Sigmoid colon (tissue), 3 donors: Measurements from ENCODE around the gene MAMDC2.

Experiments used
- POLR2A ChIP-seq, 2 donors: fragments of 450-650 bp; IDR thresholded peaks; one replicate each; pipeline ENCODE4 v1.6.1; 2016; ENCODE audit warnings: antibody characterized with exemption in 2 of 2, mild to moderate bottlenecking in 2 of 2, moderate library complexity in 2 of 2
- TF ChIP-seq, protein P1 (sequence below), 4 experiments: fragments of 450-650 bp in 3 of 4; fragments of 200-600 bp in 1 of 4; IDR thresholded peaks; one replicate each; pipeline ENCODE4 v1.5.1; 2016 to 2019; ENCODE audit warnings: antibody characterized with exemption in 4 of 4, mild to moderate bottlenecking in 3 of 4, moderate library complexity in 2 of 4

DNA sequence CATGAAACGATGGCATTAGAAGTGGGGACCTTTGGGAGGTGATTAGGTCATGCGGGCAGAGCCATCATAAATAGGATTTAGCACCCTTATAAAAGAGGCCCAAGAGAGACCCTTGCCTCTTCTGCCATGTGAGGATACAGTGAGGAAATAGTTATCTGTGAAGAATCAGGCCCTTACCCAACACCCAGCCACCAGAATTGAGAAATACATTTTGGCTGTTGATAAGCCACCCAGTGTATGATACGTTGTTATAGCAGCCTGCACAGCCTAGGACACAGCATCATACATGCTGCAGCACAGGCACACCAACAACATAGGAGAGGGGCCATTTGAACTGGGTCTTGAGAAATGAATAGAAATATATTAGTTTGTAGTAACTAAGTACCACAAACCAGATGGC is 8.0 kb upstream of the MAMDC2 start:
- TF ChIP-seq, protein P1, sequence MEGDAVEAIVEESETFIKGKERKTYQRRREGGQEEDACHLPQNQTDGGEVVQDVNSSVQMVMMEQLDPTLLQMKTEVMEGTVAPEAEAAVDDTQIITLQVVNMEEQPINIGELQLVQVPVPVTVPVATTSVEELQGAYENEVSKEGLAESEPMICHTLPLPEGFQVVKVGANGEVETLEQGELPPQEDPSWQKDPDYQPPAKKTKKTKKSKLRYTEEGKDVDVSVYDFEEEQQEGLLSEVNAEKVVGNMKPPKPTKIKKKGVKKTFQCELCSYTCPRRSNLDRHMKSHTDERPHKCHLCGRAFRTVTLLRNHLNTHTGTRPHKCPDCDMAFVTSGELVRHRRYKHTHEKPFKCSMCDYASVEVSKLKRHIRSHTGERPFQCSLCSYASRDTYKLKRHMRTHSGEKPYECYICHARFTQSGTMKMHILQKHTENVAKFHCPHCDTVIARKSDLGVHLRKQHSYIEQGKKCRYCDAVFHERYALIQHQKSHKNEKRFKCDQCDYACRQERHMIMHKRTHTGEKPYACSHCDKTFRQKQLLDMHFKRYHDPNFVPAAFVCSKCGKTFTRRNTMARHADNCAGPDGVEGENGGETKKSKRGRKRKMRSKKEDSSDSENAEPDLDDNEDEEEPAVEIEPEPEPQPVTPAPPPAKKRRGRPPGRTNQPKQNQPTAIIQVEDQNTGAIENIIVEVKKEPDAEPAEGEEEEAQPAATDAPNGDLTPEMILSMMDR (IDR thresholded peaks at IDR 0.05), result no peak
- TF ChIP-seq POLR2A (IDR thresholded peaks at IDR 0.05), result no peak
